KG1 (cell line): Measurements from ENCODE around the gene GABARAP.

Experiments used
- DNase-seq: peaks from one replicate; lab custom pipeline; 2025; lab: John Stamatoyannopoulos, UW

GABARAP gene

DNA sequence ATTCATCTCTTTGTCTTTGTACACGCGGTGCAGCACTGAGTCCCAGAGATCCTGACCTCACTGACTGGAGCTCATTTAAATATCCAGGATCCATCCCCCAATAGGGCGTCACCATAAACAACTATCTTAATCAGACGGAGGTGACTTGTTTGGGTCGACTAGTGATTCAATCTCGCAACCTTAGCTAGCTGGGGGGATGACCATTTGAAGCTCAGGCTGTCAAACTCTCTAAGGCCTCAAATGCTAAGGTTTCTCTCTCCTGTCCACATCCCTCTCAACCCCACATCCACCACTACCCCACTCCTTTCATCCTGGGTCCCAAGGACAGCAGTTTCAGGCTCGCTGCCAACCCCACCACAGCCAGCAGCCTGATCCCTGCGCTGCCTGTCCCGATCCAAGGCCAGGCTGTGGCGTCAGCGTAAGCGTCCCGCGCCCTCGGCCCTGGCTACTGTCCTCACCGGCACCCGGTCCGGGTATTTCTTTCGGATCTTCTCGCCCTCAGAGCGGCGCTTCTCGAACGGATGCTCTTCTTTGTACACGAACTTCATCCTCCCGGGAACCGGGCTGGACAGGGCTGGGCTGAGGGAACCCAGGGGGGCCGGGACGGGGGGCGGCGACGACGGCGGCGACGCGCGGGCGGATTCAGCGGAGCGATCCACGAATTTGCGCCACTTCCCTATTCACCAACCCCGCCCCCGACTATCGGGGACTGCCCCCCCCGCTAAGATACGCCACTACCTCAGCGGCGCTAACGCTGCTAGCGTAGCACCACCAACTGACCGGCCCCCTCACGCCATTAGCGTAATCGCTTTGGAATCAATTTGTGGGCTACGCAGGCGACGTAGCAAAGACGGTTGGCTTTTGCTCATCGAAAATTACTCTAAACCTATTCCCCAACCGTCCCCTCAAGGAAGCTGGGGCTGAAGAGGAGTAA is at the start of gene GABARAP:
GABARAP (minus strand) TSS at position 667 of the 934 bp plus-strand sequence; CDS start at position 548, 119 bp downstream.
- peak; percentile 62 for DNase-seq

DNA sequence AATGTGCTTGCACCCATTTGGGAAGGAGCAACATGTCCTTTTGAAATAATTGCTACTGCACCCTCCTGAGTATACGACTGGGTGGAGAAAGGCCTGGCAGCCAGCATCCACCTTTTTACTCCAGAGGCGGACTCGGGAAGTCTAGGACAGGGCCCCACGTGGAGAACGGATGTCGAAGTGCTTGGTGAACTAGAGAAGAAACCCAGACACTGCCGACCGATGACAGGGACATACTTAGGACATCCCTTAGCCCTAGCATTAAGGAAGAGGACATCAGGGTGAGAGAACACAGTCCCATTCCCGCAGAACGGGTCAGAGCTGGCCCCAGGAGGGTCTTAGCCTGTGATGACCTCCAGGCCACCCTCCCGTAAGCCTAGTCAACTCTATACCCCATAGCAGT is 48.4 kb upstream of the GABARAP start:
- no peak for DNase-seq

GRCh38 chr17:7290166-7290565 is 47.9 kb upstream of the GABARAP start:
- DNase-seq = no peak

DNA sequence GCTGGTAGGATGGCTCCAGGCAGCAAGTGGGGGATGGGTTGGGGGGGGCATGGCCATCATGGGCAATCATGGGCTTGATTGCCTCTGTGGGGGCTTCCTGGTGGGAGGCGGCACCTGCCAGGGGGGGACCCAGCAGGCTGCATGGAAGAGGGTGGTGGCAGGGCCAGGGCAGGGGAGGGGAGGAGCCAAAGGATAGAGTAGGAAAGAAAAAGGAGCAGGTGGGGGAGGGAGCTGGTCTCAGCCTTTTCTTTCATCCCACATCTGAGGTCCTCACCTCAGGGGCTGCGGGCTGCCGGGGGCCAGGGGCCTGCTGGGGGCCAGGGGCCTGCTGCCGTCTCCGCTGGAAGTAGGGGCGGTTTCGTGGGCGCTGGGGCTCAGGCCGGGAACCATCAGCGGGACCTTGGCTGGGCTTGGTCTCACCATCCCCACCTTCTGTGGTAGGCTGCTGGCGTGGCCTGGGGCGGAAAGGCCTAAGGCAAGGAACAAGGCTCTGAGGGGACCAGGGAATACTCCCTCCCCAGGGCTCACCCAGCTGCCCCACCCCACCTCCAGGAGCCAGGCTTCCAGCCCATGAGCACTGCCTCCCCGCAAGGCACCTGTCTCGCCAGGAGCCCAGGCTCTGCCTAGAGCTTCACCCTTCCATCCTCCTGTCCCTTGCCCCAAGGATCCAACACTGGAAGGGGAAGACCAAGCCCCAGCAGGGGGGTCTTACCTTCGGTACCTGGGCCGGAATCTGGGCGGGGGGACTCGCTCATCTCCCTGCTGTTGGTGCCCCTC is 47.2 kb upstream of the GABARAP start:
- DNase-seq = no peak

DNA sequence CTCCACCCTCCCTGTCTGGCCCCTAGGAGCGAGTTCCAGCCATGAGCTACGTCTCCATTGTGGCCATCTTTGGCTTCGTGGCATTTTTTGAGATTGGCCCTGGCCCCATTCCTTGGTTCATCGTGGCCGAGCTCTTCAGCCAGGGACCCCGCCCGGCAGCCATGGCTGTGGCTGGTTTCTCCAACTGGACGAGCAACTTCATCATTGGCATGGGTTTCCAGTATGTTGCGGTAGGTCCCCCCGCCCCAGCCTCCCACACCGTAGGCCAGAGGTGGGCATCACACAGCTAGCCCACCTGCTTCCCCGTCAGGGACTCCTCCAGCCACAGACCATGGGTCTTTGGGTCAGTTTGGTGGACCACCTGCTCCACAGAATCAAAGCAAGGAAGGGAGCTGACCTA is 43.4 kb upstream of the GABARAP start:
- no peak for DNase-seq

DNA sequence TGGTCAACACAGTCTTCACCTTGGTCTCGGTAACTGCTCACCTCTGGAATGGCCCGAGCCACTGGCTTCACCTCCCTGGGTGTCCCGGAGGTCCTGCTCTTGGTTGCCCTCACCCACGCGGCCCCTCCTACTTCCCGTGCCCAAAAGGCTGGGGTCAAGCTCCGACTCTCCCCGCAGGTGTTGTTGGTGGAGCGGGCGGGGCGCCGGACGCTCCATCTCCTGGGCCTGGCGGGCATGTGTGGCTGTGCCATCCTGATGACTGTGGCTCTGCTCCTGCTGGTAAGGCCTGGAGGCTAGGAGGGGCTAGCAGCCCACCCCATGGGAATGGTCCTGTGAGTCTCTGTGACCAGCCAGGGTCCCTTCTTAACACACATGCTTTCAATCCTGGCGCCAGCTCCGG is 42.7 kb upstream of the GABARAP start:
- DNase-seq = no peak

DNA sequence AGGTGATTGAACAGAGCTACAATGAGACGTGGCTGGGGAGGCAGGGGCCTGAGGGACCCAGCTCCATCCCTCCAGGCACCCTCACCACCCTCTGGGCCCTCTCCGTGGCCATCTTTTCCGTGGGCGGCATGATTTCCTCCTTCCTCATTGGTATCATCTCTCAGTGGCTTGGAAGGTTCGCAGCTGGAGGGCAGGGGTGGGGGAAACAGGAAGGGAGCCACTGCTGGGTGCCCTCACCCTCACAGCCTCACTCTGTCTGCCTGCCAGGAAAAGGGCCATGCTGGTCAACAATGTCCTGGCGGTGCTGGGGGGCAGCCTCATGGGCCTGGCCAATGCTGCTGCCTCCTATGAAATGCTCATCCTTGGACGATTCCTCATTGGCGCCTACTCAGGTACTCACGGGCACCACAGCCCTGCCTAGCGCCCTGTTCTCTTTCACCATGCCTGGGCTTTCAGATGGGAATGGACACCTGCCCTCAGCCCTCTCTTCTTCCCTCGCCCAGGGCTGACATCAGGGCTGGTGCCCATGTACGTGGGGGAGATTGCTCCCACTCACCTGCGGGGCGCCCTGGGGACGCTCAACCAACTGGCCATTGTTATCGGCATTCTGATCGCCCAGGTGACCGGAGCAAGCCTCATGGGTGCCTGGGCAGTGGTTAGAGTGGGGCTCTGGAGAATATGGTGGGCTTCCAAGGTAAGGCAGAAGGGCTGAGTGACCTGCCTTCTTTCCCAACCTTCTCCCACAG is 41.4 kb upstream of the GABARAP start:
- no peak for DNase-seq

- DNase-seq = no peak
Measured at GRCh38 chr17:7282752-7283321, 40.6 kb upstream of the GABARAP start.

GRCh38 chr17:7281953-7282751 is 39.9 kb upstream of the GABARAP start:
- no peak for DNase-seq

DNA sequence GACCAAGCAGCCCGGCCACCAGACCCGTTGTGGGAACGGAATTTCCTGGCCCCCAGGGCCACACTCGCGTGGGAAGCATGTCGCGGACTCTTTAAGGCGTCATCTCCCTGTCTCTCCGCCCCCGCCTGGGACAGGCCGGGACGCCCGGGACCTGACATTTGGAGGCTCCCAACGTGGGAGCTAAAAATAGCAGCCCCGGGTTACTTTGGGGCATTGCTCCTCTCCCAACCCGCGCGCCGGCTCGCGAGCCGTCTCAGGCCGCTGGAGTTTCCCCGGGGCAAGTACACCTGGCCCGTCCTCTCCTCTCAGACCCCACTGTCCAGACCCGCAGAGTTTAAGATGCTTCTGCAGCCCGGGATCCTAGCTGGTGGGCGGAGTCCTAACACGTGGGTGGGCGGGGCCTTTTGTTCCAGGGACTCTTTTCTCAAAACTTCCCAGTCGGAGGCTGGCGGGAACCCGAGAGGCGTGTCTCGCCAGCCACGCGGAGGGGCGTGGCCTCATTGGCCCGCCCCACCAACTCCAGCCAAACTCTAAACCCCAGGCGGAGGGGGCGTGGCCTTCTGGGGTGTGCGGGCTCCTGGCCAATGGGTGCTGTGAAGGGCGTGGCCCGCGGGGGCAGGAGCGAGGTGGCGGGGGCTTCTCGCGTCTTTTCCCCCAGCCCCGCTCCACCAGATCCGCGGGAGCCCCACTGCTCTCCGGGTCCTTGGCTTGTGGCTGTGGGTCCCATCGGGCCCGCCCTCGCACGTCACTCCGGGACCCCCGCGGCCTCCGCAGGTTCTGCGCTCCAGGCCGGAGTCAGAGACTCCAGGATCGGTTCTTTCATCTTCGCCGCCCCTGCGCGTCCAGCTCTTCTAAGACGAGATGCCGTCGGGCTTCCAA is 39.1 kb upstream of the GABARAP start, which contains the start of gene SLC2A4:
SLC2A4 (plus strand) TSS at position 645 of the 879 bp plus-strand sequence; CDS start at position 862, 217 bp downstream.
- DNase-seq = peak; percentile 35

DNA sequence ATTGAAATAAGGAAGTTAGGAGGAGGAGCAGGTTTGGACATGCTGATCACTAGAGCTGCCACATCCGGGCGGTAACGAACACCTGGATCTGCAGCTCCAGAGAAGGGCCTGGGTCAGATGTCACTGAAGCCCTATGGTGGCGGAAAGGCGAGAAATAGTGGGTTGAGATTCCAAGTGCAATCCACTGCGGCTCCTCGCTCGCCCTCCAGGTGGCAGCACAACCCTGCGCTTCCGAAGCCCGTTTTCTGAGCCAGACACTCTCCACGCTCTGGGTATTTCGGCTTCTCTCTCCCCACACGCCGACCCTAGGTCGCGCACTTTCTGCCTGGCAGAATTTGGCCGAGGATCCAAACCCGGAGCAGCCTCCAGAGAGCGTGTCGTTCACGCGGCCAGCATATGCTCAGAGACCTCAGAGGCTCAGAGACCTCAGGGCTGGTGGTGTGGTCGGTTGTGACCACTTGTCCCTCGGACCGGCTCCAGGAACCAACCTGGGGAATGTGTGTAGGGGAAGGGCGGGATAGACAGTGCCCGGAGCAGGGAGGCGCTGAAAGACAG is 38.3 kb upstream of the GABARAP start:
- peak; percentile 14 for DNase-seq

DNA sequence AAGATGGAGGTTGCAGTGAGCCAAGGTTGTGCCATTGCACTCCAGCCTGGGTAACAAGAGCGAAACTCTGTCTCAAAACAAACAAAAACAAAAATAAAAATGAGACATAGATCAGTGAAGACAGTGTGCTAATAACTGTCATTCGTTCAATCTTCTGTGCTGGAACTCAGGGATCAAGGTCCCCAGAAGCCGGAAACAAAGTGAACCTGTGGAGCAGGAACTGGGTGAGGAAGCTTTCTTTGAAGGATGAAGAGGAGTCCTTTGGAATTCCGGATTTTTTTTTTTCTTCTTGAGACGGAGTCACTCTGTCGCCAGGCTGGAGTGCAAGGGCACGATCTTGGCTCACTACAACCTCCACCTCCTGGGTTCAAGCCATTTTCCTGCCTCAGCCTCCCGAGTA is 37.2 kb upstream of the GABARAP start:
- no peak for DNase-seq

DNA sequence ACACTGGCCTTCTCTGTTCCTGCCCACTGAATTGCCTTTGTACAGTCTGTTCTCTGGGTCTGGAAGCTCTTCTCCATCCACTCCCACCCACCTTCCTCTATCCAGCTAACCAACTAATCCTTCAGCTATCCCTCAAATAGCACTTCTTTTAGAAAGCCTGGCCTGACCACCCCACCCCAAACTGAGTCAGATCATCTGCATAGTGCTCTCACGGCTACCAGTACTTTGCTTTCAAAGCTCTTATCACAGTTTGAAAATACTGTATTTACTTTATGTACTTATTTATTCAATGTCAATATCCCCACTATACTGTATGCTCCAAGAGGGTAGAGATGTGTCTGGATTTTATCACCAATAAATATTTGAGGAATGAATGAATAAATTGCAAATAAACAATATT is 24.5 kb upstream of the GABARAP start:
- DNase-seq = no peak

- no peak for DNase-seq
Measured at GRCh38 chr17:7263801-7264078, 21.5 kb upstream of the GABARAP start.

DNA sequence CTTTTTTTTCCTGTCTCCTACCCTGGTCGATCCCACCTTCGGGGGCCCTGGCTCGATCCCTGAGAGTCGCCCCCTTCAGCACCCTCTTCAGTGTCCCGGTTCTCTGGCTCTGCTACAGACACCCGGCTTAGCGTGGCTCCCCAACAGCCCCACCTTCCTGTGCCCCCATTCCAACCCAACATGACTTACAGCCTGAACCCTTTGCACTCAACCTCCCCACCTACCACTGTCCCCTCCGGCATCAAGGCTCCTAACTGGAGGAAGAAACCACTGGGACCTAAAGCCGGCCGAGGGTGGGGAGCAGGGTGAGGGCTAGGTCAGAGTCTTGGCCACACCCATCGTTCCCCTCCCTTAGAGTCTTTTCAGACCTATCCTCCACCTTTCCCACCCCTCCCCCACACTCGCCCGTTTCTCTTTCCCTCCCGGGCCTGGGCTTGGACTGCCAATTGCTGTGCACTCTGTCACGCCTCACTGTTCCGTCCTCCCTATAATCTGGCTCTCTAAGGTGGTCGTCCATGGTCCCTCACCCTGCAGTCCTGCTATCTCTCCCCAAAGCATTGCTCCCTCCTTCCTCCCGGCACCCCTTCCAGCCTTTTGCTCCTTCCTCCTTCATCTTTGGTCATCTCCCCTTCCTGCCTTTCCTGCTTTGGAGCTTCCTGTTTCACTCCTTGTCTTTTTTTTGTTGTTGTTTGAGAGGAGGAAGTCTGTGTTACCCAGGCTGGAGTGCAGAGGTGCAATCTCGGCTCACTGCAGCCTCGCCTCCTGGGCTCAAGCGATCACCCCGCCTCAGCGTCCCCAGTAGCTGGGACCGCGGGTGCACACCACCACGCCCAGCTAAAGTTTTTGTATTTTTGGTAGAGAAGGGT is 20.9 kb upstream of the GABARAP start:
- DNase-seq = no peak

DNA sequence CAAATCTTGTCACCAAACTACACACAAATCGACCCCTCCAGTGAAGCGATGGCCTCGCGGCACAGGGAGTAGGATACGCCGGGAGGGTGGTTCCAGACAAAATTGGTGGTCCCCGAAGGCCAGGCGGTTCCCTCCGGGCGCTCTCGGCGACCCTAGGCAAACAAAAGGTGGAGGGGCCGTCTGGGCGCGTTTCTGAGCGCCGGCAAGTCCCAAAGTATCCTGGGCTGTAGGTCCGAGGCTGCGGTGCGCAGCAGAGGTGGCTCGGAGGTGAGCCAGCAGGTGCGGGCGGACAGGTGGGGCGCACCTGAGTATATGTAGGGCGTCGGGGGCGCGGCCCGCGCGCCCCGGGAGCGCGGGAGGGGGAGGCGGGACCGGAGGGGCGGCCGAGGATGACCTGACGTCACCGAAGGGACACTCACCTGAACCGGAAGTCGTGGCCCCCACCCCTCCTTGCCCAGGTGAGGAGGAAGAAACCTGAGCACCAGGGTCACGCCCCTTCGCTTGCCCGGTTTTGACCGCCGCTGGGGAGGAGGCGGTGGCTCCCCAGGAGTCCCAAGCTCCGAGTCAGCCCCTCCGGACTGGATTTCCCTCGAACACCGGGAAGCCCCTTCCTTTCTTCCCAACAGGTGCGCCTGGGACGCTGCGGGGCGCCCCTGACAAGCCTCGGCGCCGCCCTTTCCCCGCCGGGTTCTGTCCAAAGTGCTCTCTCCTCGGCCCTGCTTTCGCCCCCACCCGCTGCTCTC is 20.1 kb upstream of the GABARAP start, which contains the start of gene CLDN7:
CLDN7 (minus strand) TSS at position 287 of the 743 bp plus-strand sequence. CDS start 435 bp downstream, outside the sequence.
- DNase-seq = no peak

DNA sequence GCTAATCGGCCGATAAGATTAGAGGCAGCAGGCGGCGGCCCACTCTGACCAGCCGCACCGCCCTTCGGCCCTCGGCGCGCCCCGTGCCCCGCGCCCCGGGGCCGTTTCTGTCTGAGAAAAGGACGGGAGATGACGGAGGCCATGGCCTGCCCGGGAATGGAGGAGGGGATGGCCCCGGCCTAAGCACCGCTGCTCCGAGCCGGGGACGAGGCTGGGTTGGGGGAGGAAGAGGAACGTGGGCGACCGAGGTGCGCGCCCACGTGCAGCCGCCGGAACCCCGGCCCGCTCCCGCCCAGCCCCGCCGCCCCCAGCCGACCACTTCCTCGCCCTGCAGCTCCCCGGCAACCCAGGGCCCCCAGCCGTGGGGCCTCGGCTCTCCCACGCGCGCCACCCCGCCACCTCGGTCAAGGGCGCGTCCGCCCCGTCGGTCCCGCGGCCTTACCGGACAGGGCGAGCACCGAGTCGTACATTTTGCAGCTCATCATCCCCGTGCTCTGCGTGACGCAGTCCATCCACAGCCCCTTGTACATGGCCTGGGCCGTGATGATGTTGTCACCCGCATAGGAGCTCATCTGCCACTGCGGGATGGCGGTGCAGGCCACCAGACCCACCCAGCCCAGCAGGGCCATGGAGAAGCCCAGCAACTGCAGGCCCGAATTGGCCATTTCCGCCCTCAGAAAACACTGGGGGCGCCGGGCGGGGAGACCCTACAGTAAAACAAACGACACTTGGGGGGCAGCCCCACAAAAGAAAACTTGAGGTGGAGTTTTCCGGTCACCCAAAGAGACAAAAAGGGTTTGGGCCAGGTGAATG is 19.3 kb upstream of the GABARAP start:
- DNase-seq = no peak
